ENCODE data around the gene CD47.

- TF ChIP-seq CTCF (IDR thresholded peaks at IDR 0.05), result no peak
- TF ChIP-seq PREB (CRISPR knock-in tag; IDR thresholded peaks at IDR 0.05; ENCODE audit: borderline replicate concordance), result no peak
- TF ChIP-seq SP1 (CRISPR knock-in tag; conservative IDR thresholded peaks at IDR 0.05), result no peak
- TF ChIP-seq ZNF425 (CRISPR knock-in tag; conservative IDR thresholded peaks at IDR 0.05), result no peak
- TF ChIP-seq ZMAT4 (CRISPR knock-in tag; IDR thresholded peaks at IDR 0.05), result no peak
- TF ChIP-seq ZNF219 (CRISPR knock-in tag; IDR thresholded peaks at IDR 0.05; ENCODE audit: borderline replicate concordance), result no peak
- no peak for TF ChIP-seq E2F1 (CRISPR knock-in tag; IDR thresholded peaks at IDR 0.05)
- TF ChIP-seq USF2 (CRISPR knock-in tag; IDR thresholded peaks at IDR 0.05), result no peak
- TF ChIP-seq NFE2L1 (CRISPR knock-in tag; IDR thresholded peaks at IDR 0.05), result no peak
These were observed 1.7 kb upstream of the CD47 start for GRCh38 chr3:108092501-108092900.
